Measurements from ENCODE around the gene PBX3. TPM values are rescaled to one million over a fixed set of nuclear protein-coding genes. Genes with fewer than 3 reads are reported as not detected.

The PBX3 gene
- total and polyA plus RNA-seq, 2 of the 13 experiments (the other 11 are each of a cell fraction or from before 2014, with no cell fraction given), result 6.0 to 11.2 TPM

DNA sequence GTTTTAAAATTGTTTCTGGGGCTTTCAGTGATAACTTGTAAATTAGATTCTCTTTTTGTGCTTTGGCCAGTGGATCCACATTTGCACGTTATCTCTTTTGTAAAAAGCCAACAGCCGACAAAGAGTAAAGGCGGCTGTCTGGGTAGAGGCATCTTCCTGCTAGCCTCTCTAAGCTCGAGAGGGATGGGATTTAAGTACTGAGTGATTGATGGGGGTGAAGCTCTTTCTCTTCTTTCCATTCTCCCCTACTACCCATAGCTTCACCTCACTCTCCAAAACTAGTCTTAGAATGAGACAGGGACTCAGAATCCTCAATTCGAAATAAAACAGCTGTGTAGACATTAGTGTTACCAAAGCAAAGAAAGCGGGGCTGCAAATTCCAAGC, 3.4 kb downstream of the PBX3 start:
- DNase-seq (ENCODE audit: low spot score) (no peak), ATAC-seq (no peak), FAIRE-seq (no peak)
- H3K9ac ChIP-seq (ENCODE audit: insufficient read depth, low read depth, low read length), result 0 out of 2 replicates have a peak overlapping the region, but pooled peaks have one; percentile 14
- 70% methylated on average over 6 of the region's 6 CpGs for WGBS (ENCODE audit: low lambda C conversion rate)
- no peaks in the 10 kb centered on the region for H3K27me3 ChIP-seq (ENCODE audit: control insufficient read depth in 1 of 2, insufficient read depth in 2 of 2, low read length in 2 of 2)
- H3K4me2 ChIP-seq (ENCODE audit: low read depth, low read length), result peak overlapping the region; percentile 61
- H3K79me2 ChIP-seq (ENCODE audit: insufficient read depth, low read length), result no peaks in the 10 kb centered on the region
- peaks cover 41% of the 10 kb centered on the region for H3K4me1 ChIP-seq (ENCODE audit: insufficient read depth, low read length)
- POLR2A ChIA-PET, result interaction anchor here (1.3 kb wide), 1 partner anchor 8 kb away, joined by 5 read pairs; no protein-coding TSS in a partner anchor
- peak overlapping the region in 1 of 3 experiments; percentile 21; a peak in 1 of 6 replicates for H3K4me3 ChIP-seq (replicated peaks in 1 of 3; ENCODE audit: insufficient read depth in 1 of 3, low read depth in 2 of 3, low read length in 3 of 3)
- no peaks in the 10 kb centered on the region for H4K20me1 ChIP-seq (ENCODE audit: insufficient read depth, low read length)
- in situ Hi-C loops (cut with HindIII; ENCODE audit: extremely low pct_ligation_motif_present, low pct_unique_long_range_greater_than_20kb) (no loop called here), intact Hi-C loops (cut with micrococcal nuclease; ENCODE audit: unreplicated experiment) (no loop called here)
- peak overlapping the region; percentile 26 for H3K27ac ChIP-seq (ENCODE audit: extremely low read length, insufficient read depth, low read length)
- no peak overlapping the region for H2AFZ ChIP-seq (ENCODE audit: low read length)
- no peaks in the 10 kb centered on the region for H3K9me3 ChIP-seq (ENCODE audit: low read length)
- TF ChIP-seq ZNF766 (CRISPR knock-in tag; IDR thresholded peaks at IDR 0.05; ENCODE audit: borderline replicate concordance), result no peak
- TF ChIP-seq, protein P1, sequence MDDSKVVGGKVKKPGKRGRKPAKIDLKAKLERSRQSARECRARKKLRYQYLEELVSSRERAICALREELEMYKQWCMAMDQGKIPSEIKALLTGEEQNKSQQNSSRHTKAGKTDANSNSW (CRISPR knock-in tag; IDR thresholded peaks at IDR 0.05; ENCODE audit: borderline replicate concordance), result no peak
- no peak for TF ChIP-seq CBX5 (CRISPR knock-in tag; IDR thresholded peaks at IDR 0.05; ENCODE audit: borderline replicate concordance)
- no peak for TF ChIP-seq ASH2L (IDR thresholded peaks at IDR 0.05; ENCODE audit: insufficient read length, low read depth, low read length)
- no peak for TF ChIP-seq GABPB1 (CRISPR knock-in tag; IDR thresholded peaks at IDR 0.05)
- no peak for TF ChIP-seq ZBTB14 (CRISPR knock-in tag; IDR thresholded peaks at IDR 0.05)
- no peak for TF ChIP-seq KDM5B (CRISPR knock-in tag; IDR thresholded peaks at IDR 0.05; ENCODE audit: borderline replicate concordance)
- no peak for TF ChIP-seq ZNF570 (CRISPR knock-in tag; IDR thresholded peaks at IDR 0.05; ENCODE audit: borderline replicate concordance)
- TF ChIP-seq ZNF510 (CRISPR knock-in tag; IDR thresholded peaks at IDR 0.05; ENCODE audit: low read depth), result no peak
- TF ChIP-seq ZBTB3 (CRISPR knock-in tag; IDR thresholded peaks at IDR 0.05; ENCODE audit: borderline replicate concordance, low read depth), result no peak
- TF ChIP-seq ZNF354B (CRISPR knock-in tag; IDR thresholded peaks at IDR 0.05), result no peak
- CTCF ChIA-PET (ENCODE audit: low intra/inter-chr PET ratio, low total read pairs), result no interaction called here
- no peaks in the 10 kb centered on the region; a peak in 1 of 5 replicates for H3K36me3 ChIP-seq (replicated peaks in 1 of 2; ENCODE audit: control insufficient read depth in 1 of 2, insufficient read depth in 2 of 2, low read length in 2 of 2)
- BruUV-seq (replicated peaks), result no TSS peak

All from HepG2 (cell line).